ENCODE results near the gene NEUROD2.

GRCh38 chr17:39598047-39598481 lies 9.7 kb downstream of the NEUROD2 start:
- no peak for TF ChIP-seq POLR2AphosphoS5 (IDR thresholded peaks at IDR 0.05; ENCODE audit: low read depth)
- no peak for TF ChIP-seq CTCF (conservative IDR thresholded peaks at IDR 0.05; ENCODE audit: low read depth in 2 of 2)
- TF ChIP-seq JUNB (IDR thresholded peaks at IDR 0.05; ENCODE audit: unreplicated experiment): no peak
- no peak for TF ChIP-seq REST (IDR thresholded peaks at IDR 0.05; ENCODE audit: unreplicated experiment)
- TF ChIP-seq EZH2 (IDR thresholded peaks at IDR 0.05; ENCODE audit: low read depth, unreplicated experiment): no peak
- TF ChIP-seq EZH2phosphoT487 (IDR thresholded peaks at IDR 0.05; ENCODE audit: unreplicated experiment): no peak
- TF ChIP-seq ZNF331 (CRISPR knock-in tag; IDR thresholded peaks at IDR 0.05; ENCODE audit: low read depth): no peak
- TF ChIP-seq ETS1 (IDR thresholded peaks at IDR 0.05): no peak
- no peak for TF ChIP-seq STAT1 (IDR thresholded peaks at IDR 0.05; ENCODE audit: unreplicated experiment)
- no peak for TF ChIP-seq CREB1 (CRISPR knock-in tag; IDR thresholded peaks at IDR 0.05; ENCODE audit: low read depth)
- no peak for TF ChIP-seq ZNF114 (CRISPR knock-in tag; IDR thresholded peaks at IDR 0.05)
- TF ChIP-seq, protein P1, sequence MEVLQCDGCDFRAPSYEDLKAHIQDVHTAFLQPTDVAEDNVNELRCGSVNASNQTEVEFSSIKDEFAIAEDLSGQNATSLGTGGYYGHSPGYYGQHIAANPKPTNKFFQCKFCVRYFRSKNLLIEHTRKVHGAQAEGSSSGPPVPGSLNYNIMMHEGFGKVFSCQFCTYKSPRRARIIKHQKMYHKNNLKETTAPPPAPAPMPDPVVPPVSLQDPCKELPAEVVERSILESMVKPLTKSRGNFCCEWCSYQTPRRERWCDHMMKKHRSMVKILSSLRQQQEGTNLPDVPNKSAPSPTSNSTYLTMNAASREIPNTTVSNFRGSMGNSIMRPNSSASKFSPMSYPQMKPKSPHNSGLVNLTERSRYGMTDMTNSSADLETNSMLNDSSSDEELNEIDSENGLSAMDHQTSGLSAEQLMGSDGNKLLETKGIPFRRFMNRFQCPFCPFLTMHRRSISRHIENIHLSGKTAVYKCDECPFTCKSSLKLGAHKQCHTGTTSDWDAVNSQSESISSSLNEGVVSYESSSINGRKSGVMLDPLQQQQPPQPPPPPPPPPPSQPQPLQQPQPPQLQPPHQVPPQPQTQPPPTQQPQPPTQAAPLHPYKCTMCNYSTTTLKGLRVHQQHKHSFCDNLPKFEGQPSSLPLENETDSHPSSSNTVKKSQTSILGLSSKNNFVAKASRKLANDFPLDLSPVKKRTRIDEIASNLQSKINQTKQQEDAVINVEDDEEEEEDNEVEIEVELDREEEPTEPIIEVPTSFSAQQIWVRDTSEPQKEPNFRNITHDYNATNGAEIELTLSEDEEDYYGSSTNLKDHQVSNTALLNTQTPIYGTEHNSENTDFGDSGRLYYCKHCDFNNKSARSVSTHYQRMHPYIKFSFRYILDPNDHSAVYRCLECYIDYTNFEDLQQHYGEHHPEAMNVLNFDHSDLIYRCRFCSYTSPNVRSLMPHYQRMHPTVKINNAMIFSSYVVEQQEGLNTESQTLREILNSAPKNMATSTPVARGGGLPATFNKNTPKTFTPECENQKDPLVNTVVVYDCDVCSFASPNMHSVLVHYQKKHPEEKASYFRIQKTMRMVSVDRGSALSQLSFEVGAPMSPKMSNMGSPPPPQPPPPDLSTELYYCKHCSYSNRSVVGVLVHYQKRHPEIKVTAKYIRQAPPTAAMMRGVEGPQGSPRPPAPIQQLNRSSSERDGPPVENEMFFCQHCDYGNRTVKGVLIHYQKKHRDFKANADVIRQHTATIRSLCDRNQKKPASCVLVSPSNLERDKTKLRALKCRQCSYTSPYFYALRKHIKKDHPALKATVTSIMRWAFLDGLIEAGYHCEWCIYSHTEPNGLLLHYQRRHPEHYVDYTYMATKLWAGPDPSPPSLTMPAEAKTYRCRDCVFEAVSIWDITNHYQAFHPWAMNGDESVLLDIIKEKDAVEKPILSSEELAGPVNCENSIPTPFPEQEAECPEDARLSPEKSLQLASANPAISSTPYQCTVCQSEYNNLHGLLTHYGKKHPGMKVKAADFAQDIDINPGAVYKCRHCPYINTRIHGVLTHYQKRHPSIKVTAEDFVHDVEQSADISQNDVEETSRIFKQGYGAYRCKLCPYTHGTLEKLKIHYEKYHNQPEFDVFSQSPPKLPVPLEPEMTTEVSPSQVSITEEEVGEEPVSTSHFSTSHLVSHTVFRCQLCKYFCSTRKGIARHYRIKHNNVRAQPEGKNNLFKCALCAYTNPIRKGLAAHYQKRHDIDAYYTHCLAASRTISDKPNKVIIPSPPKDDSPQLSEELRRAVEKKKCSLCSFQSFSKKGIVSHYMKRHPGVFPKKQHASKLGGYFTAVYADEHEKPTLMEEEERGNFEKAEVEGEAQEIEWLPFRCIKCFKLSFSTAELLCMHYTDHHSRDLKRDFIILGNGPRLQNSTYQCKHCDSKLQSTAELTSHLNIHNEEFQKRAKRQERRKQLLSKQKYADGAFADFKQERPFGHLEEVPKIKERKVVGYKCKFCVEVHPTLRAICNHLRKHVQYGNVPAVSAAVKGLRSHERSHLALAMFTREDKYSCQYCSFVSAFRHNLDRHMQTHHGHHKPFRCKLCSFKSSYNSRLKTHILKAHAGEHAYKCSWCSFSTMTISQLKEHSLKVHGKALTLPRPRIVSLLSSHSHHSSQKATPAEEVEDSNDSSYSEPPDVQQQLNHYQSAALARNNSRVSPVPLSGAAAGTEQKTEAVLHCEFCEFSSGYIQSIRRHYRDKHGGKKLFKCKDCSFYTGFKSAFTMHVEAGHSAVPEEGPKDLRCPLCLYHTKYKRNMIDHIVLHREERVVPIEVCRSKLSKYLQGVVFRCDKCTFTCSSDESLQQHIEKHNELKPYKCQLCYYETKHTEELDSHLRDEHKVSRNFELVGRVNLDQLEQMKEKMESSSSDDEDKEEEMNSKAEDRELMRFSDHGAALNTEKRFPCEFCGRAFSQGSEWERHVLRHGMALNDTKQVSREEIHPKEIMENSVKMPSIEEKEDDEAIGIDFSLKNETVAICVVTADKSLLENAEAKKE (CRISPR knock-in tag; IDR thresholded peaks at IDR 0.05): no peak
- no peak for TF ChIP-seq NANOG (IDR thresholded peaks at IDR 0.05; ENCODE audit: borderline replicate concordance)
